ENCODE results near the gene CD22. TPM values are rescaled to one million over a fixed set of nuclear protein-coding genes. Genes with fewer than 3 reads are reported as not detected.

Gene CD22
- total and polyA plus RNA-seq, 5 donors = 0.20 to 0.80 (median 0.67) TPM

DNA sequence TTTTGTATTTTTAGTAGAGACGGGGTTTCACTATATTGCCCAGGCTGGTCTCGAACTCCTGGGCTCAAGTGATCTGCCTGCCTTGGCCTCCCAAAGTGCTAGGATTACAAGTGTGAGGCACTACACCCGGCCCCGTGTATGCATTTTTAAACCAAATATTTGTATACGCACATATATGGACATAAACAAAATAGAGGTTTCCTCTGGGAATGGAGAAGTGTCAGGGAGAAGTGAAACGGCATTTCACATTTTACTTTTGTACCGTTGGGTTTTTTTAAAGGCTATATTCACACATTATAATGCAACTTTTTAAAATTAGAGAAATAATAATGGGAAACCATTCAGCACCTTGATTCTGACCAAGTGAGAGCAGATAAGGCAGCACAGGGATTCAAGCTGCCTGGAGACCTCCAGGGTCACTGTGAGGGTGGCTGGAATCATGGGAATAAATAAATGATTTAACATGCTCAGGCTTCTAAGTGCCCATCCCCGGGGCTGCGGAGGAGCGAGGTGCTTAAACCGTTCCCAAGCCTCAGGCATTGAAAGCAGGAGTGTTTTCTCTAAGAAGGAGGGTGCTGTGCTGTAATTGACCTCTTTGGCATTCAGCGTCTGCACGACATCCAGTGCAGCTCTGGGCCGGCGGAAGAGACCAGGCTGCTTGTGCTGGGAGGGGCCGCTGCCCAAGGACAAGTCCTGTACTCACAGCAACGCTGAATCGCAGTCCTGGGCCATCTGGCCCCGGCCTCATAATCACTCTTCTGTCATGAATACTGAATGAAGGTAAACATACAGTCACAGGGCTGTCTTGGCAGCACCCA lies 66.6 kb downstream of the CD22 start:
- 49% methylated on average over 19 of the region's 19 CpGs for WGBS
- Histone ChIP-seq H3K4me1 (ENCODE audit: control insufficient read depth, insufficient read depth, low read length) (no peaks in the 10 kb centered on the region), H3K27me3 (ENCODE audit: control insufficient read depth, insufficient read depth) (no peaks in the 10 kb centered on the region), H3K4me3 (ENCODE audit: low read length) (no peak overlapping the region), H3K9me3 (ENCODE audit: control insufficient read depth, low read length) (no peaks in the 10 kb centered on the region), H3K27ac (ENCODE audit: low read length) (no peak overlapping the region)
- peak in 1 of 2 donors; percentile 58 for ATAC-seq
- intact Hi-C loops (cut with DNase I) = no loop called here
- DNase-seq = peak in 1 of 3 donors; percentile 48

- Histone ChIP-seq H3K27me3 (ENCODE audit: control insufficient read depth, insufficient read depth) (no peaks in the 10 kb centered on the region), H3K27ac (ENCODE audit: low read length) (no peak overlapping the region), H3K9me3 (ENCODE audit: control insufficient read depth, low read length) (no peaks in the 10 kb centered on the region), H3K4me3 (ENCODE audit: low read length) (no peak overlapping the region), H3K4me1 (ENCODE audit: control insufficient read depth, insufficient read depth, low read length) (no peaks in the 10 kb centered on the region)
- 94% methylated on average over 14 of the region's 14 CpGs for WGBS
- no peak for ATAC-seq
- intact Hi-C loops (cut with DNase I) = no loop called here
- no peak for DNase-seq
Measured at GRCh38 chr19:35396240-35396885, 67.4 kb downstream of the CD22 start.

Small RNA genes within 50 kb of the gene (microRNA-seq; reads per million reads assigned to microRNA genes)
- 0 reads per million in 2 donors for gene MIR5196

Other genes starting within 250 kb of the CD22 start
- 1 to 10 TPM; 2.2 to 5.7 (median 4.3) TPM for gene FXYD3, start 213.4 kb upstream of the CD22 start, total RNA-seq
- gene FXYD3, start 213.4 kb upstream of the CD22 start, polyA plus RNA-seq = 5.2 TPM
- gene LGI4, start 194.1 kb upstream of the CD22 start, total RNA-seq = 10 to 100 TPM; 25.0 to 40.9 (median 32.5) TPM
- 35.6 TPM for gene LGI4, start 194.1 kb upstream of the CD22 start, polyA plus RNA-seq
- 100 to 1,000 TPM; 441 to 544 (median 499) TPM for gene FXYD1, start 190.4 kb upstream of the CD22 start, total RNA-seq
- gene FXYD1, start 190.4 kb upstream of the CD22 start, polyA plus RNA-seq = 289 TPM
- gene FXYD7, start 185.9 kb upstream of the CD22 start, total RNA-seq = under 1 TPM in 1 of 4 donors, not detected in 3; 0.40 TPM
- gene FXYD7, start 185.9 kb upstream of the CD22 start, polyA plus RNA-seq = 0.25 TPM
- 10 to 100 TPM; 22.5 to 46.3 (median 31.0) TPM for gene FXYD5, start 174.5 kb upstream of the CD22 start, total RNA-seq
- gene FXYD5, start 174.5 kb upstream of the CD22 start, polyA plus RNA-seq = 31.8 TPM
- not detected for gene FAM187B, start 100.4 kb upstream of the CD22 start, total RNA-seq
- gene FAM187B, start 100.4 kb upstream of the CD22 start, polyA plus RNA-seq = not detected
- gene LSR, start 80.2 kb upstream of the CD22 start, total RNA-seq = 1 to 10 TPM; 4.6 to 8.9 (median 4.8) TPM
- gene LSR, start 80.2 kb upstream of the CD22 start, polyA plus RNA-seq = 5.0 TPM
- 100 to 1,000 TPM; 182 to 270 (median 239) TPM for gene USF2, start 60.2 kb upstream of the CD22 start, total RNA-seq
- gene USF2, start 60.2 kb upstream of the CD22 start, polyA plus RNA-seq = 332 TPM
- gene HAMP, start 46.7 kb upstream of the CD22 start, total RNA-seq = 100 to 1,000 TPM; 164 to 286 (median 230) TPM
- 406 TPM for gene HAMP, start 46.7 kb upstream of the CD22 start, polyA plus RNA-seq
- gene MAG, start 37.0 kb upstream of the CD22 start, total RNA-seq = not detected
- 1.3 TPM for gene MAG, start 37.0 kb upstream of the CD22 start, polyA plus RNA-seq
- not detected for gene FFAR1, start 18.7 kb downstream of the CD22 start, total RNA-seq
- gene FFAR1, start 18.7 kb downstream of the CD22 start, polyA plus RNA-seq = not detected
- gene FFAR3, start 29.3 kb downstream of the CD22 start, total RNA-seq = under 1 TPM in 1 of 4 donors, not detected in 3; 0.31 TPM
- gene FFAR3, start 29.3 kb downstream of the CD22 start, polyA plus RNA-seq = 0.05 TPM
- not detected for gene GPR42, start 41.9 kb downstream of the CD22 start, total RNA-seq
- not detected for gene GPR42, start 41.9 kb downstream of the CD22 start, polyA plus RNA-seq
- under 1 TPM in 3 of 4 donors, not detected in 1; 0.28 to 0.63 (median 0.44) TPM for gene FFAR2, start 119.1 kb downstream of the CD22 start, total RNA-seq
- gene FFAR2, start 119.1 kb downstream of the CD22 start, polyA plus RNA-seq = 0.11 TPM
- gene KRTDAP, start 161.3 kb downstream of the CD22 start, total RNA-seq = not detected
- 0.29 TPM for gene KRTDAP, start 161.3 kb downstream of the CD22 start, polyA plus RNA-seq
- 10 to 100 TPM in 3 of 4 donors, 1 to 10 TPM in 1; 9.1 to 23.4 (median 15.7) TPM for gene DMKN, start 184.5 kb downstream of the CD22 start, total RNA-seq
- 22.8 TPM for gene DMKN, start 184.5 kb downstream of the CD22 start, polyA plus RNA-seq
- gene SBSN, start 199.1 kb downstream of the CD22 start, total RNA-seq = not detected
- gene SBSN, start 199.1 kb downstream of the CD22 start, polyA plus RNA-seq = not detected
- gene GAPDHS, start 204.3 kb downstream of the CD22 start, total RNA-seq = not detected
- not detected for gene GAPDHS, start 204.3 kb downstream of the CD22 start, polyA plus RNA-seq
- gene TMEM147, start 216.4 kb downstream of the CD22 start, total RNA-seq = 10 to 100 TPM; 77.3 to 94.8 (median 85.0) TPM
- 140 TPM for gene TMEM147, start 216.4 kb downstream of the CD22 start, polyA plus RNA-seq
- not detected for gene ATP4A, start 234.5 kb downstream of the CD22 start, total RNA-seq
- gene ATP4A, start 234.5 kb downstream of the CD22 start, polyA plus RNA-seq = not detected

All from right cardiac atrium (tissue), 5 donors.